Epithelial cell of esophagus (primary cell): ENCODE data around the gene NFIA.
A peak's percentile ranks its signal among the peaks of the same experiment; 100 is the strongest.

ENCODE experiments used
- DNase-seq: peaks from one replicate; pipeline ENCODE4 v3.0.0; 2010; ENCODE audit warnings: low read depth
- H3K4me3 ChIP-seq: 2 replicates; pipeline ENCODE4 v1.5.1; 2011; ENCODE audit warnings: mild to moderate bottlenecking, low read length, control low read depth
- CTCF ChIP-seq: IDR thresholded peaks from 2 replicates; pipeline ENCODE4 v1.5.1; 2011; ENCODE audit warnings: low read depth, mild to moderate bottlenecking, low read length, control low read depth, inconsistent platforms; ENCODE audit not compliant: insufficient read depth; ENCODE audit errors: missing control alignments

The NFIA gene

GRCh38 chr1:61282387-61282786 is 200.0 kb downstream of the NFIA start:
- TF ChIP-seq CTCF = no peak
- peak; percentile 37 for DNase-seq

GRCh38 chr1:61284248-61284854 is 202.0 kb downstream of the NFIA start:
- no peak overlapping the region for H3K4me3 ChIP-seq
- TF ChIP-seq CTCF = no peak
- no peak for DNase-seq

More at GRCh38 chr1:61282387-61282786, 200.0 kb downstream of the NFIA start:
- H3K4me3 ChIP-seq = no peak overlapping the region

GRCh38 chr1:61284936-61285335 is 202.6 kb downstream of the NFIA start:
- TF ChIP-seq CTCF = no peak
- no peak overlapping the region for H3K4me3 ChIP-seq
- no peak for DNase-seq

GRCh38 chr1:61285371-61285885 is 203.1 kb downstream of the NFIA start:
- H3K4me3 ChIP-seq = no peak overlapping the region

GRCh38 chr1:61287014-61287413 is 204.7 kb downstream of the NFIA start:
- DNase-seq = peak; percentile 62
- TF ChIP-seq CTCF = no peak
- no peak overlapping the region for H3K4me3 ChIP-seq

More at GRCh38 chr1:61285371-61285885, 203.1 kb downstream of the NFIA start:
- TF ChIP-seq CTCF = no peak
- DNase-seq = peak; percentile 53

GRCh38 chr1:61287734-61288133 is 205.4 kb downstream of the NFIA start:
- H3K4me3 ChIP-seq = no peak overlapping the region
- TF ChIP-seq CTCF = no peak
- DNase-seq = peak; percentile 54
